Heart left ventricle (tissue), 13 donors: ENCODE results near the gene AGPAT4.

Source experiments
- CTCF ChIP-seq, 12 donors: fragments of 200-600 bp; sonication (generic) in 4 of 12; IDR thresholded peaks; one replicate each; pipeline versions ENCODE4 v1.5.0 to v1.8.0; 2018 to 2022; ENCODE audit warnings: antibody characterized with exemption in 12 of 12, mild to moderate bottlenecking in 5 of 12
- POLR2A ChIP-seq, 2 donors: fragments of 450-650 bp; IDR thresholded peaks; one replicate each; pipeline ENCODE4 v1.6.1; 2017; ENCODE audit warnings: antibody characterized with exemption in 2 of 2, mild to moderate bottlenecking in 2 of 2, moderate library complexity in 2 of 2
- donor health status: ischemic (EF 13 %, LVEDD 7.1; RV severe dilation, severe dysfunction).
- donor health status: DM: no; HTN: yes; CAD: no.
- donor health status: DM: no; HTN: no; CAD: no.
- donor health status: ischemic (EF 25% LVEDD 6.9; RV normal size, moderate dysfunction).
- donor health status: ischemic (EF 25% LVEDD 5.7; RV mildly dilated, moderate dysfunction).
- donor health status: ischemic (EF 35%, LVEDD 5.7; RV mildly dilated, moderate dysfunction).
- donor health status: nonischemic (EF 11% LVEDD 7.7; RV severe dilation, severe dysfunction).
- donor health status: DM: yes; HTN: yes; CAD: no.
- donor health status: PGD.
- donor health status: ischemic (EF 29% LVEDD 5.4; RV normal size, mild dysfunction).
- donor health status: nonischemic (EF 23%, LVEDD 6.1; RV moderate dilation, normal function).

- TF ChIP-seq CTCF (IDR thresholded peaks at IDR 0.05) (no peak), POLR2A (IDR thresholded peaks at IDR 0.05) (no peak)
These were observed 45.8 kb downstream of the AGPAT4 start for GRCh38 chr6:161228096-161228495.
